Superior temporal gyrus (tissue), 1 donor: ENCODE measurements around the gene SLC39A11.
"Not testable (repeated sequence)": the region's sequence is repeated elsewhere in the genome, so short reads cannot be mapped to it uniquely, and the experiment has no call there.

Source experiments
- DNase-seq: peaks from one replicate; pipeline ENCODE4 v3.0.0-alpha.2; 2016; ENCODE audit errors: extremely low spot score

SLC39A11 gene

GRCh38 chr17:72788950-72789585 is 303.4 kb downstream of the SLC39A11 start:
- DNase-seq: no peak

- peak; percentile 23 for DNase-seq
Measured at GRCh38 chr17:72786209-72786608, 306.3 kb downstream of the SLC39A11 start.

DNA sequence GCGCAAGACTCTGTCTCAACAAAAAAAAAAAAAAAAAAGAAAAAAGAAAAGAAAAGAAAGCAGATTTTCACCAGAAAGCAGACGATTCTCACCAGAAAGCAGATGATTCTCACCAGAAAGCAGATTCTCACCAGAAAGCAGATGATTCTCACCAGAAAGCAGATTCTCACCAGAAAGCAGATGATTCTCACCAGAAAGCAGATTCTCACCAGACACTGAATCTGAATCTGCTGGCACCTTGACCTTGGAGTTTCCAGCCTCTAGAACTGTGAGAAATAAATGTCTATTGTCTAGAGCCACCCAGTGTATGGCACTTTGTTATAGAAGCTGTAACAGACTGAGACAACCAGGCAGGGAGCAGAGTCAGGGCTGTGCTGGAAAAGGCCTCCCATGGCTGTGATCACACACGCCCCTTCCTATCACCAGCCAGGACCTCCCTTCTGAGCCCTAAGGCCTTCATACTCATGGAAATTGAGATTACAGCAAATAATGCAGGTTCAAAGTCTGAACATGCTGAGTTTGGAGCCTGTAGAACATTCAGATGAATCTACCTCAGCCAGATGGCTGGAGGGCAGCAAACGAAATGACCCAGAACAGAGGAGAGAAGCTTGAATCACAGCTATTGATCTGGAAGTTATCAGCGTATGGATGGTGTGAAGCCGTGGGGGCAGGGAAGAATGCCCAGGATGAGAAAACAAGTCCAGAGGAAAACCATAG is 309.3 kb downstream of the SLC39A11 start:
- no peak for DNase-seq

GRCh38 chr17:72782437-72782836 is 310.1 kb downstream of the SLC39A11 start:
- not testable (repeated sequence) for DNase-seq

DNA sequence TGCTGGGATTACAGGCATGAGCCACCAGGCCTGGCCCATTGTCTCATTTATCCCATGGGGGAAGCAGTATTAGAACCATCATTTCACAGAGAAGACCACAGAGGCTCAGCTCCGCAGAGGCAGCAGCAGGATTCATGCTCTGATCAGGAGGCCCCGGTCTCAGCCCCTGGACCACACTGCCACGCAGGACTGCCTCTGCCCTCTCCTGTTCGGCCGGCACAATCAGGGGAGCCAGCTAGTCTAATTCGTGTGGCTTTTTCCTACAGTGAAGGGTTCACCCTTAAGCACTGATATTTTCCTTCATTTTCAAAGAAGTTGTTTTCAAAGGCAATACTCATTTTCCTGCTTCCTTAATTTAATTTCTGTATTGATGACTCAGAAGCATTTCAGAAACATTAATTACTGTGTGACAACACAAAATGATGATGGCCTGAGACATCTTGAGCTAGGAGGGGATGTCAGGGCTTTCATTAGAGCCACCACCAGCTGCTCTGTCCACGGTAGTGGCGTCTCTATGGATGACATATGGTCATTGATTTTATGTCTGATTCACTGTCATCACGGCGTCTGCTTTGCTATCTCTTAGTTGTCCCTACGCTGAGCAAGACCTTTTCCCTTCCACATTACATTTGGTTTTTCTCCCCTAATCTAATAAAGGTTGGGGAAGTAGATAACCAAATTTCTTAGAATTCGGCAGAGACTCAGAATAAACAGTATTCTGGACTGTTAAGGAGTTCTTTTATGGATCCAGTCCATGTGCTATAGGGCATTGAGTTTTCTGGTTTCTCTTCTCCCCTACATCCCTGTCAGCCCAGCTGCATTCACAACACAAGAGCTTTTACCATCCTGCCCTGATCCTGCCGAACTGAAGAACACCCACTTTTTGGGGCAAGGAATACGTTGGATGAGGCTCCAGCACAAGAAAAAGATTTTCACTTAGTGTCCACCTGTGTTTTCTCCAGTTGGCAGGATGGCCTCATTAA is 314.0 kb downstream of the SLC39A11 start:
- no peak for DNase-seq

DNA sequence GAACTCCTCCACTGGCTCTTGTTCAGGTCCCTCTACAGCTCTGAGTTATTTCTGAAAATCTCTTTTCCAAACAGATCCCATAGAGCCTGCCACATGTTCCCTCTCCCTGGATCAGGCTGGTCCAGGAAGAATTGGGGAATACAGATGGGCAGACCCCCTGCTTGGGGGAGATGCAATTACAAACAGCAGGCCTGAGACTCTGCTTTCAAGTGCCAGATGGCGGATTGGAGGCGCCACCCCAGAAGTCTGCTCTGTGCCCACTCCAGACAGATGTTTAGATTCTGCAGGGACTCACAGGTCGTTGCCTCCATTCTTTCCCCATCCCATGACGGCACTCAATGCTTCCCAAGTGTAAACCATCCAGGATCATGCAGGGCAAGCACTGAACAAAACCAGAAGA is 316.6 kb downstream of the SLC39A11 start:
- no peak for DNase-seq

DNA sequence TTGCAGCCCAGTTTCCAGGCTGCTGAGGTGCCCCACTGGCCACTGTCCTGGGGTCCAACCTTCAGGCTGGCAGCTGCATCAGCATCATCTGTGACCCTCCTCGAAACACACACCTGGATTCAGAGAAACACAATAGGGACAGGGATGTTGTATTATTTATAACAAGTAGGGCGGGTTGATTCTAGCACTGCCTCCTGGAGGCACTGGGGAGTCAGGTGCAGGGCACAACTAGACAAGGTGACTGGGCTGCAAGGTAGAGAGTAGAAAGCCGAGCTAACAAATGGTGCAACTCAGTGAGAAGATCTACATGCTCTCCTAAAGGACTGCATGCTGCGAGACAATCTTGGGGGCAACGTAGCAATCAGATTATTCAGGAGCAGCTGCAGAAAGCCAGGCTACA is 317.3 kb downstream of the SLC39A11 start:
- DNase-seq: no peak

GRCh38 chr17:72774236-72774635 is 318.3 kb downstream of the SLC39A11 start:
- no peak for DNase-seq

GRCh38 chr17:72773225-72773624 is 319.3 kb downstream of the SLC39A11 start:
- DNase-seq: not testable (repeated sequence)

- no peak for DNase-seq
Measured at GRCh38 chr17:72772331-72772821, 320.1 kb downstream of the SLC39A11 start.

- DNase-seq: no peak
Measured at GRCh38 chr17:72771734-72772133, 320.8 kb downstream of the SLC39A11 start.

DNA sequence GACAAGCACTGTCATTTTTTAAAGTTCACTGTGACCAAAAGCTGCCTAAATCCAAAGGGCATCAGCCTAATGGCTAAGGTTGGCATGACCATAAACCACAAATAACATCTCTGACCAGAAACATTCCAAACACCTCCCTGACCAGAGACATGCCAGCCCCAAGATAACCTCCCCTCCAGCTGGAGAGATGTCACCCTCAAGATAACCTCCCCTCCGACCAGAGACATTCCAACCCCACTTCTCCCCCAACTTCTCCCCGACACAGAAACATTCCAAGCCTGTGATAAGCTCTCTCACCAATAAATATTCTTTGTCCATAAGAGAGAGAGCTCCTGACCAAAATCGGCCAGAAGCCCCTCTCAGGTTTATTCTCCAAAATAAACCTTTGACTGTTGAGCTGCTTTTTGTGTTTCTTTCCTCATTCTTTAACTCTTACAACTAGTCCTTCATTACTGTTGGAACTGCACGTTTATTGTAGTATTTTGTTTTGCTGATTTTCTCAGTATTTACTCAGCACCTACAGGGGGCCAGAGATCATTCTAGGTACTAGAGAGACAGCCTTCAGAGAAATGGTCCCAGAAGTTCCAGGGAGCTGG is 325.6 kb downstream of the SLC39A11 start:
- no peak for DNase-seq

DNA sequence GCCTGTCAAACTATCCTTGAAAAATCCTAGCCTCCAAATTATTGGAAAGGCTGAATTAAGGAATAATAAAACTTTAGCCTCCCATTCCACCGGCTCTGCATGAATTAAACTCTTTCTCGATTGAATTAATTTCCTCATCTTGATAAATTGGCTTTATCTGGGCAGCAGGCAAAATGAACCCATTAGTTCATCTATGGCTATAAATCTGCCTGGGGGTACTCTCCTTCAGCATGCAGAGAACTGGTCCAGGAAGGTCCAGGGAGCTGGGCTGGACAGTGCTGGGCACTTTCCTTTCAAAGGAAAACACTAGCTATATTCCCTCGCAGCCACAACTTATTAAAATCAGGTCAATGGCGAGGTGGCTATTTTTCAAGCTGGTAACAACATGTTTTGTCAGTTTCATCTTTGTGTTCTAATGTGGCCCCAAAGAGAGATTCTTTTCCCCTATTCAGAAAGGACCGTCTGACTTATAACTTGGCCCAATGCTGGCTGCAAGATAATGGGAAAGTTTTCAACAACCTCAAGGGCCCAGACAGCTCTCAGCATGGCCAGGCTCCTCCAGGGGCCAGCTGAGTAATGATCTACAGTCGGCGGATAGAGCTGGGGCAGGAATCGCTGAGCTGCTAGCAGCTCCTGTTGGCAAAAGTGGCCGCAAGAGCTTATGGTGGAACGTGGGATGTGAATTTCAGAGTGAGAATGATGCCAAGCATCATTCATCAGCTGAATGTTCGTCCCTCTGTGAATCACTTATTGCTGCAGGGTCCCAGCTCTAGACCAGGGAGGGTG is 326.9 kb downstream of the SLC39A11 start:
- DNase-seq: peak; percentile 21

DNA sequence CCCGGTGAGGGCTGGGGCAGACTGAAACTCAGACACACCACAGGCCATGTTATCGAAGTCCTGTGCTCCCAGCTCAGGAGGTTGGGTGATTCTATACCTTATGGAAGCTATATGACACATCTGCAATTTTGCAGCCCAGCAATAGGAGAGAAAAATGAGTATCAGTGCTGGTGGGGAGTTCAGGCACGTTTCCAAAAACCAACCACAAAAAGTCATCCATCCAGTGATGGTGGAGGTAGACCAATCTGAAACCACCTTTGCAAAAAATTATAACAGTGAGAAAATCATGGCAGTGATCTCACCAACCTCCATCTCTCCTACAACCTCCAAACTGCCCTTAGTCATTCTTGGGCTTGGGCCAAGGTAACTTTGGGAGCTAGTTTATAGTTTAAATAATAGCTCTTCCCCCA is 327.9 kb downstream of the SLC39A11 start:
- DNase-seq: no peak

- no peak for DNase-seq
Measured at GRCh38 chr17:72763981-72764380, 328.5 kb downstream of the SLC39A11 start.

- not testable (repeated sequence) for DNase-seq
Measured at GRCh38 chr17:72761893-72762575, 330.5 kb downstream of the SLC39A11 start.

DNA sequence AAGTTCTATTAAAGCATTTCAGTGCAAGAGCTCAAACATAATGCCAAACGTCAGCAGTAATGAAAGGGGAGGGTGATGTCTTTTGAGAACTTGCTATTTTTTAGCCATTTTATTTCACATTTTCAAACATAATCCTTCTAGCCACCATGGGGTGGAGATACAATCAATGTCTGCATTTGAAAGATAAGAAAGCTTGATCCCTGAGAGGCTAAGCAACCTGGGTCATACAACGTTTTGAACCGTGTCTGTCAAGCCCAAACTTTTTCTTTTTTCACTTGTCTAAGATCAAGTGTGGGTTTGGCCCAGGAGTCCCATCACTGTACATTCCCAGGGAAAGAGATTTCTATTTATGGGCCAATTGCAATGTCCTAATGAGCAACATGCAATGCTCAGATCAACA is 331.1 kb downstream of the SLC39A11 start:
- DNase-seq: no peak

GRCh38 chr17:72760368-72760767 is 332.1 kb downstream of the SLC39A11 start:
- DNase-seq: no peak

DNA sequence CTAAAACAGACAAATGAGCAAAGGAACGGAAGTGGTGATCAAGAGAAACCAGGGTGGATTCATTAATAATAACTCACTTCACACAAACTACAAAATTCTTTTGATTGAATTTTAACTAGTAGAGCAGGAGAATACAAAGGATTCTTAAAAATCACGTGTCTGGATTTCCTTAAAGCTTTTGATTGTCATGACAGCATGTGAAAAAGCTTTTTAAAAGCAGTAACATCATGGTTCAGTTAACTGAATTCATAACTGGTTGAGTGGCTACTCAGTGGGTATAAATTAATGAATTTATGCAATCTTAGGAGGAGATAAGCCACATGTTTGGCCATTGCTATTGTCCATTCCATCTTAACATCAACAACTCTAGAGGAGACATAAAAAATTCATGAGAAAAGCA is 333.2 kb downstream of the SLC39A11 start:
- no peak for DNase-seq

DNA sequence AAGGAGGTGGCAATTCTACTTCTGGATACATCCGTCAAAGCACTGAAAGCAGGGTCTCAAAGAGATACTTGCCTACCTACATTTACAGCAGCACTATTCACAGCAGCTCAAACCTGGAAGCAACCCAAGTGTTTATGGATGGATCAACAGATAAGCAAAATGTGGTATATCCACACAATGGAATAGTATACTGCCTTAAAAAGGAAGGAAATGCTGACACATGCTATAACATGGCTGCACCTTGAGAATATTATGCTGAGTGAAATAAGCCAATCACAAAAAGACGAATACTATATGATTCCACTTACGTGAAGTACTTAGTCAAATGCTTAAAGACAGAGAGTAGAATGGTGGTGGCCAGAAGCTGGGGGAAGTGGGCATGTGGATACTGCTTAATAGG is 336.2 kb downstream of the SLC39A11 start:
- DNase-seq: no peak
